Gastrocnemius medialis (tissue), 4 donors: Measurements from ENCODE around the gene PDSS2.

Source experiments
- POLR2A ChIP-seq, 2 donors: fragments of 450-650 bp; IDR thresholded peaks; one replicate each; pipeline ENCODE4 v1.6.1; 2017; ENCODE audit warnings: antibody characterized with exemption in 2 of 2, mild to moderate bottlenecking in 2 of 2, moderate library complexity in 2 of 2
- TF ChIP-seq, protein P1 (sequence below), 5 experiments: fragments of 450-650 bp in 3 of 5; fragments of 200-600 bp in 2 of 5; sonication (generic) in 2 of 5; IDR thresholded peaks in 4 of 5; conservative IDR thresholded peaks in 1 of 5; 1 replicate in 4 of 5; 2 replicates in 1 of 5; pipeline ENCODE4 v1.5.1; 2016 to 2019; ENCODE audit warnings: antibody characterized with exemption in 5 of 5, mild to moderate bottlenecking in 3 of 5, moderate library complexity in 3 of 5

- no peak for TF ChIP-seq POLR2A (IDR thresholded peaks at IDR 0.05)
- TF ChIP-seq, protein P1, sequence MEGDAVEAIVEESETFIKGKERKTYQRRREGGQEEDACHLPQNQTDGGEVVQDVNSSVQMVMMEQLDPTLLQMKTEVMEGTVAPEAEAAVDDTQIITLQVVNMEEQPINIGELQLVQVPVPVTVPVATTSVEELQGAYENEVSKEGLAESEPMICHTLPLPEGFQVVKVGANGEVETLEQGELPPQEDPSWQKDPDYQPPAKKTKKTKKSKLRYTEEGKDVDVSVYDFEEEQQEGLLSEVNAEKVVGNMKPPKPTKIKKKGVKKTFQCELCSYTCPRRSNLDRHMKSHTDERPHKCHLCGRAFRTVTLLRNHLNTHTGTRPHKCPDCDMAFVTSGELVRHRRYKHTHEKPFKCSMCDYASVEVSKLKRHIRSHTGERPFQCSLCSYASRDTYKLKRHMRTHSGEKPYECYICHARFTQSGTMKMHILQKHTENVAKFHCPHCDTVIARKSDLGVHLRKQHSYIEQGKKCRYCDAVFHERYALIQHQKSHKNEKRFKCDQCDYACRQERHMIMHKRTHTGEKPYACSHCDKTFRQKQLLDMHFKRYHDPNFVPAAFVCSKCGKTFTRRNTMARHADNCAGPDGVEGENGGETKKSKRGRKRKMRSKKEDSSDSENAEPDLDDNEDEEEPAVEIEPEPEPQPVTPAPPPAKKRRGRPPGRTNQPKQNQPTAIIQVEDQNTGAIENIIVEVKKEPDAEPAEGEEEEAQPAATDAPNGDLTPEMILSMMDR (IDR thresholded peaks at IDR 0.05 in 4 of 5, conservative IDR thresholded peaks at IDR 0.05 in 1 of 5) = no peak
Observed at GRCh38 chr6:107267006-107267405, 192.4 kb downstream of the PDSS2 start.
